Bladder microvascular endothelial cell (primary cell): ENCODE results near the gene ESAM. TPM values are rescaled to one million over a fixed set of nuclear protein-coding genes. Genes with fewer than 3 reads are reported as not detected.

Experiments used
- total RNA-seq: library from RNA; depleted of rRNA; stranded (reverse); fragments of >200 nt; gene quantifications from 2 replicates; pipeline ENCODE4 v1.2.3, GENCODE V29; 2014

Gene ESAM, protein sequence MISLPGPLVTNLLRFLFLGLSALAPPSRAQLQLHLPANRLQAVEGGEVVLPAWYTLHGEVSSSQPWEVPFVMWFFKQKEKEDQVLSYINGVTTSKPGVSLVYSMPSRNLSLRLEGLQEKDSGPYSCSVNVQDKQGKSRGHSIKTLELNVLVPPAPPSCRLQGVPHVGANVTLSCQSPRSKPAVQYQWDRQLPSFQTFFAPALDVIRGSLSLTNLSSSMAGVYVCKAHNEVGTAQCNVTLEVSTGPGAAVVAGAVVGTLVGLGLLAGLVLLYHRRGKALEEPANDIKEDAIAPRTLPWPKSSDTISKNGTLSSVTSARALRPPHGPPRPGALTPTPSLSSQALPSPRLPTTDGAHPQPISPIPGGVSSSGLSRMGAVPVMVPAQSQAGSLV
- 70.3 and 74.5 TPM in 2 replicates for total RNA-seq

DNA sequence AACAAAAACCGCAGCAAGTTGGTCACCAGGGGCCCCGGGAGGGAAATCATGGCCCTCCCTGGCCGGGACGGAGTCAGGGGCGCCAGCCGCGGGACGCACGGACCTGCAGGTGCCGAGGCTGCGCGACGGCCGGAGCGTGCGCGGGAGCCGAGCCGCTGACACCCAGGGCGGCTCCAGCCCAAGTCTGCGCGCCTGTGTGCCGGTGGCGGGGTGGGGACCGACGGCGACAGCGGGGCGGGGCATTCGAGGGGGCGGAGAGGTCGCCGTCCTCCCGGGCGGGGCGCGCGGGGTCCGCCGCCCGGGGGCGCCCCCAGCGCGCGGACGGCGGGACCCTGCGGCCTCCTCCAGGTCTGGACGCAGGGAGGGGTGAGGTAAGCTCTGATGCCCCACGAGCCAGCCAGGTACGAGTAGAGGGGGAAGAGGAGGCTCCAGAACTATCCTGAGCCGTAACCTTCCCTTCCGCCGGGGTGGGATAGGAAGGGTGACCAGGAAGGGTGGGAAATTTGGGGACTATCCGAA is at the start of gene ESAM:
TSS of gene ESAM (minus strand) at position 186 of the 519 bp plus-strand sequence. CDS start at position 50, 136 bp downstream.

DNA sequence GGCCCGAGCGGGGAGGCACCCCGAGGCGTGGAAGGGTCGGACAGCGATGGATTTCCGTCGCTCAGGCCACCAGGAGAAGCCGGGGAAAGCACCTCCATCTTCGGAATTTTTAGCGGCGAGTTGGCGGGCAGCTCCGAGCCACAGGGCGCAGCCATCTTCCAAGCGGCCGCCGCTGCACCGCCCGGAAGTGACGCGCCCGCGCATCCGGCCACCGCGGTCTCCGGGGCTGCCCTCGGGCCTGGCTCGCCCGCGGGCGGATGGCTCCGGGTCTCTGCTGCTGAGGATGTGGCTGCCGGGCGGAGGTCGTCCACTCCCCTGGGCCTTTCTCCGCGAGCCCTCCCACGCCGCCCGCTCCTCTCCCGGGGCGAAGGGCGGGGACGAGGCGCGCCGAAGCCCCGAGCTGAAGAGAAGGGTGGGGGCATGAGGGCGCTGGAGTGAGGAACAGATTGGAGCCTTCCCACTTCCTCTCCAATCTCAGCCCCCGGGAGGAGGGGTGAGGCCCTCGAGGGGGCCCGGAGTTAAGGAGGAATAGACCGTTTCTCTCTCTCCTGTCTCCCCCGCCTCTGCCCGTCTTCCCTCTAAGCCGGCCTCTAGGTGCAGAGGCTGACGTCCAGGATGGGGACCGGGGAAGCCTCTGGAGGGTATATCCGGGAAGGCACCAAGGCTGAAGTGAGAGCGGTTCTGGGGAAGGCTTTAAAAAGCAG is 38.3 kb upstream of the ESAM start, which contains the start of gene MSANTD2:
TSS of gene MSANTD2 (minus strand) at position 181 of the 704 bp plus-strand sequence. CDS start at position 155, 26 bp downstream.

DNA sequence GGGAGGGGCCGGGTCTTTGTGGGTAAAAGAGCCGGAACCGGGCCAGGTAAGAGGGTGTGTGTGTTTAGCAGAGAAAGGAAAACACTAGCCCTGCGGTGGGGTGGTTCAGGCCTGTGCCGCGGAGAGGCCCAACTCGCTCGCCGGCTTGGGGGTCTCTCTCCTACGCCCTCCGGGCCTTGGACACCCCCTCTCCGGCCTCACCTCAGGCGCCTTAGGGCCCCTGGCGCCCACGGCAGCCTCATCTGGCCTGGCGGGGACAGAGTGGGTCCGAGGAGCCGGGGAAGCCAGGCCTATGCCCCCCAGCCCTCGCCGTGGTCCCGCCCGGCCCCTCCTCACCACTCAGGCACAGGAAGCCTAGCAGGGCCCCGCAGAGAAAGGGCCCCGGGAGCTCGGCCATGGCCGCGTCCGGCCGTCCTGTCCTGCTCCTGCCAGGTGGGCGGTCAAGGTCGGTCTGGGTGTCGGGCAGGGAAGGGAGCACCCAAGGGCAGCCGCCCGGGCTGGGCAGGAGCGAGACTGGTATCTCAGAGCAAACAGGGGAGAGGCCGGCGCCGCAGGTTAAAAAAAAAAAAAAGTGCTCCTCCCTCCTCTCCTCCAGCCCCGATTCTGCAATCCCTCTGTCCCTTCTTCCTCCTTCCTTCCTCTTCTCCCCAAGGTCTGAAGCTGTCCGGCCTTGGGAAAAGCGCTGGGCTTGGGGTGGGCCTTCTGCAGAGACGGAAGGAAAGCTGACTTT is 10.2 kb downstream of the ESAM start, which contains the start of gene VSIG2:
TSS of gene VSIG2 (minus strand) at position 515 of the 730 bp plus-strand sequence. CDS start at position 397, 118 bp downstream.

DNA sequence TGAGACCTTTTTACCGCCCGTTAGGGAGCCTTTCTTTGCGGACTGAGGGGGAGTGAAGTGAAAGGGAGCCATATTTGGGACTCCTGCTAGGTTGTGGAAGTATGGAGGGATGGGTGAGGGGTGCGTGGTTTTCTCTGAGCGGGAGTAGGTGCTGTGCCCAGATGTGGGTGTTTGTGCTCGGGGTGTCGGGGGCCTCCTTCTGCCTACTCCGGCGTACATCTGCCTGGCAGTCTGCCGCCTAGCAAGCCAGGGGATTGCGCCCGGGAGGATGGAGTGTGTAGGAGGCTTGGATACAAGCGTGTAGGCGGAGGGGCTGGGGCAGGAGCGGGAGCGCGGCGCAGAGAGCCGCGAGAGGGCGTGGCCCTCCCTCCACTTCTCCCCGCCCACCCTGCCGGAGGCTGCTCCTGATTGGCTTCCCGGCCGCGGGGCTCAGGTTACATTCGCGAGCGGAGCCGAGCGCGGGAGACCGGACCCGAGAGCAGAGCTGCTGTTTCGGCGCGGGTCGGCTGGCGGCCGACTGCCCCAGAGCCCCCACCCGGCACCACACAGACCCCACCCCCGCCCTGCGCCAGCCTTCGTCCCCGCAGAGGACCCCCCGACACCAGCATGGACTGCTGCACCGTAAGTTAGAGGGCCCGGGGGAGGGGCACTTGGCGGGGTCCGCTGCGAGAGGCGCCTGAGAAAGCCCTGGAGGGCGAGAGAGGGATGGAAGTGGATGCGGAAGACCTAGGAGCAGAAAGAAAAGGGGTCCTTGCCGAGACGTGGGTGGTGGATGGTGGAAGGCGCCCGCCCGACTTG is 22.4 kb downstream of the ESAM start, which contains the start of gene NRGN:
TSS of gene NRGN (plus strand) at position 464 of the 798 bp plus-strand sequence. CDS start at position 607, 143 bp downstream.

Other genes with a start within 250 kb of the ESAM start
- not detected in 2 replicates for gene OR8B12, start 218.6 kb downstream of the ESAM start, total RNA-seq
- gene OR8A1, start 192.3 kb downstream of the ESAM start, total RNA-seq: not detected in 2 replicates
- gene PANX3, start 150.9 kb downstream of the ESAM start, total RNA-seq: not detected in 2 replicates
- gene TBRG1, start 139.4 kb downstream of the ESAM start, total RNA-seq: 9.7 and 17.3 TPM in 2 replicates
- gene SIAE, start 88.6 kb downstream of the ESAM start, total RNA-seq: 11.2 and 18.4 TPM in 2 replicates
- gene SPA17, start 88.4 kb downstream of the ESAM start, total RNA-seq: 4.0 and 4.3 TPM in 2 replicates
- gene NRGN, start 22.3 kb downstream of the ESAM start, total RNA-seq: 0.31 and 0.81 TPM in 2 replicates
- gene VSIG2, start 10.0 kb downstream of the ESAM start, total RNA-seq: 0.44 and 1.1 TPM in 2 replicates
- 5.0 and 9.3 TPM in 2 replicates for gene MSANTD2, start 38.1 kb upstream of the ESAM start, total RNA-seq
- gene ROBO3, start 103.1 kb upstream of the ESAM start, total RNA-seq: 3.7 and 9.2 TPM in 2 replicates
- gene ROBO4, start 135.6 kb upstream of the ESAM start, total RNA-seq: 204 and 396 TPM in 2 replicates
- gene HEPN1, start 157.0 kb upstream of the ESAM start, total RNA-seq: 1.2 TPM in 1 of 2 replicates, not detected in the other
- under 0.01 TPM in 1 of 2 replicates, not detected in the other for gene HEPACAM, start 173.8 kb upstream of the ESAM start, total RNA-seq
- 1.3 and 3.8 TPM in 2 replicates for gene CCDC15, start 191.9 kb upstream of the ESAM start, total RNA-seq